H4 (cell line): ENCODE measurements around the gene CACNA1C. TPM values are rescaled to one million over a fixed set of nuclear protein-coding genes. Genes with fewer than 3 reads are reported as not detected.

Source experiments
- DNase-seq: peaks from one replicate; pipeline ENCODE4 v3.0.0-alpha.2; 2015; ENCODE audit warnings: low spot score
- total RNA-seq: library from RNA; depleted of rRNA; stranded (reverse); fragments of >200 nt; shearing (Covaris generic); gene quantifications from 2 replicates; pipeline ENCODE4 v1.2.3, GENCODE V29; 2014

Gene CACNA1C
- total RNA-seq, 1 experiment from 2014 or later = 1.5 TPM

GRCh38 chr12:2520722-2521246 lies 468.0 kb downstream of the CACNA1C start:
- no peak for DNase-seq

GRCh38 chr12:2523317-2523716 lies 470.5 kb downstream of the CACNA1C start:
- DNase-seq = no peak

- no peak for DNase-seq
Measured at GRCh38 chr12:2523844-2524243, 471.1 kb downstream of the CACNA1C start.

GRCh38 chr12:2526371-2526770 lies 473.6 kb downstream of the CACNA1C start:
- no peak for DNase-seq

GRCh38 chr12:2528001-2528400 lies 475.2 kb downstream of the CACNA1C start:
- DNase-seq = no peak

DNA sequence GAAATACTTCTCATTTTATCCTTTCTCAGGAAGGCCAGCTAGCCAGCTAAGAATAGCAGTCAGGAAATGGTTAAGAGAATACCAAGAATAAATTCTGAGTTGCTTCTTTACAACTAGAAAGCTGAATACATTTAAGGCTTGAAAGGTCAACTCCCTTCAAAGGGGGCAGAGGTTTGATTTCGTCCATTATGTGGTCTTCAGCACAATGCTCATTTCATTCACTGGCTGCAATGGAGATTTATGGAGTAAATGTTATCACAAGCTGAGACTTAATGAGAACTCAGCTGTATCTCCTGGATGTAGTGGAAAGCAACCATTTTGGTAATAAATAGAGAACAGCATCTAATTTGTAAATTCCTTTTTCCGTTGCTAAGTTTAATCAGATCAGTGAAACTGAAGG lies 477.0 kb downstream of the CACNA1C start:
- DNase-seq = no peak

DNA sequence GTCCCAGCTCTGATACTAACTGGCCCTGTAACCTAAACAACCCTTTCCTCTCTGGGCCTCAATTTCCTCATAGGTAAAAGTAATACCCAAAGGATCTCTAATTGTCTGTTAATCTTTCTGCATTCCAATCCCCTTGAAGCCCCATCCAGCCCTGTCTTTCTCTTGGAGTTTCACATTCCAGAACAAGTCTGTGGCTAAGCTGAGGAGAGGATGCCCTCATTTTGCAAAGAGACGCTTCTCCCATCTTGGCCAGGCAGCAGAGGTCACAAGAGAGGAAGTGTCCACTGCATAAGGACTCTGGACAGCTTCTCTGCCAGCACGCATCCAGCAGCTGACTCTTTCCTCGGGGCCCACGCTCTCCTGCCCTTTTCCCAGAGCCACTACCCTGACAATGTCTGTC lies 478.6 kb downstream of the CACNA1C start:
- DNase-seq = no peak

DNA sequence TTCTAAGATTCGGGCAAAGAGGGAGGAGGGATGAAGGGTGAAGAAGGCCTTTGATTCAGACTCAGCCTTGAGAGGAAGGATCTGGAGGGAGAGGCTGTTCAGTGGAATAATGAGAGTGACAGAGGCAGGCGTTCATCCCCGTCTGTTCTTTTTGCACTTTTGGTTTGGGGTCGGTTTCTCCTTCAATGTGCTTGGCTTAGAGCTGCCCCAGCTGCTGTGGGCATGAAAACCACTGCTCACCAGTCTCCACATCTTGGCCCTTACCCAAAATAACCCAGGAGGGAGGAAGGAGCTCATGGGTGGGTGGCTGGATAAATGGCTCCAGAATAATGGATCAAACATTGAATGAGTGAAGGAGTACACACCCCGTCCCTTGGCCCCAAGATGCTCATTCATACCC lies 480.2 kb downstream of the CACNA1C start:
- DNase-seq = no peak

- no peak for DNase-seq
Measured at GRCh38 chr12:2535583-2536204, 482.9 kb downstream of the CACNA1C start.

- no peak for DNase-seq
Measured at GRCh38 chr12:2536724-2537123, 483.9 kb downstream of the CACNA1C start.

DNA sequence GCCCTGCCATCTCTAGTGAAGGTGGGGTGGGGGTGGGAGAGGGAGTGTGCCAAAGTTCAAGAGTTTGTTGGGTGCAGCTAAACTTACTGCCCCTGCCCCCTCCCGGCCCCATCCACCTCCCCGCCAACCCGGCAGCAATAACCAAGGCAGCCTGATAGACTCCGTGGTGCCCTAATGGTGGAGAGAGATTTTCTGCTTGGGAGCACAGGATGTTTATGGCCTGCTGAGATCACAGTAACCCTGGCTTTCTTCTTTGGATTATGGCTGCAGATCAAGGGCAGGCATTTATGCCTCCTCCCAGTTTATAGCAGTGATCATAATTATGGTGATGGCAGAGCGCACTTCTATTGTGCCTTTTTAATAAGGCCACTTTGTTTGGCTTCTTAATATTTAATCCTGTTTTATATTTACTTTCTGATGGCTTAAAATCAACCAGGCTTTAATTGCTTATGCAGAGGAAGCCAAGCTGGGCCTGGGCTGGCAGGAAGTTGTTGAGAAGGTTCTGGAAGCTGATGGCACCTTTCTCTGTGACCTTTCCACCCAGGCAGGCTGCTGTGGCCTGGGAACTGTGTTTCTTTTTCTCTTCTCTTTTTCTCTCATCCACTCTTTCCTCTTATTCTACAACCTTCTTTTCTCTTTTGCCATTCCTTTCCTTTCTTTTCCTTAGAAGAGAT lies 485.2 kb downstream of the CACNA1C start:
- DNase-seq = no peak

DNA sequence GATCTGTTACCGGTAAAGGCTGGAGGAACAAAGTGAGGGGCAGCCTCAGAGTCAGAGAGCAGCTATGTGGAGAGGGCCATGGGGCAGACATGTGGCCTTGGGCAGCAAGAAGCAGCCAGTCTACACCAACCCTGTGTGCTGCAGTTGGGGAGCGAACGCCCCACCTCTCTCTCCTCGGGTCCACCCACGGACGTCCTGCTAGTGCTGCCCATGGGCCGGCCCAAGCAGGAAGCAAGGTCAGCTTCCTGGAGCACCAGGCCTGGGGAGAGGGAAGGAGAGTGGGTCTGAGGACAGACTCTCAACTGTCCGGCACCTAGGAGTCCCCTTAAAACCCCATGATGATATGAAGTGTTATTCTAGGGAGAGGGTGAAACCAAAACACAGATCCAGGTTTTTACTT lies 487.2 kb downstream of the CACNA1C start:
- no peak for DNase-seq

- DNase-seq = no peak
Measured at GRCh38 chr12:2540535-2540941, 487.8 kb downstream of the CACNA1C start.

DNA sequence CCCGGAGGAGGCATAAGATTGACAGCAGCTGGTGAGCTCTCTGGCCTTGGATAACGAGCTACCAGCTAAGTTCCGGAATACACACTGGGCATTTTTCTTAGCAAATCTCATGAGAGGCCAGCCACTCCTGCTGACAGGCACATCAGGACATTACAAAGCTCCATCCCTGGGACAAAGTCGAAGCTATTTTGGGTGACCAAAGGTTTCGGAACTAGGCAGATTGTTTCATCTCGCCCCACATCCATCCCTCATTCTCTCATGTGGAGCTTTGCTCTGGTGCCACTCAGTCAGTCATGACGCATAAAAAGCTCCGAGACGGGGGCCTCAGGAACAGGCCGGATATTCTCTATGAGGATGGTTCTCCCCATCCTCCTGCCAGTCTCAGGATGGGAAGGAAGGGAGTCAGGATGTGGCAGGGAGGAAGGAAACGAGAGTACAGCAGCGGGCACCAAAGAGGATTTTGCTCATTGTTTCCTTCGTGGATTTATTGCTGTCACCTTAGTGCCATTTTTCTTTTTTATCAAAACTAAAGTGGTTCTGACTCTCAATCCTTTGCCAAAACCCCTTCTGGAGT lies 488.9 kb downstream of the CACNA1C start:
- no peak for DNase-seq

DNA sequence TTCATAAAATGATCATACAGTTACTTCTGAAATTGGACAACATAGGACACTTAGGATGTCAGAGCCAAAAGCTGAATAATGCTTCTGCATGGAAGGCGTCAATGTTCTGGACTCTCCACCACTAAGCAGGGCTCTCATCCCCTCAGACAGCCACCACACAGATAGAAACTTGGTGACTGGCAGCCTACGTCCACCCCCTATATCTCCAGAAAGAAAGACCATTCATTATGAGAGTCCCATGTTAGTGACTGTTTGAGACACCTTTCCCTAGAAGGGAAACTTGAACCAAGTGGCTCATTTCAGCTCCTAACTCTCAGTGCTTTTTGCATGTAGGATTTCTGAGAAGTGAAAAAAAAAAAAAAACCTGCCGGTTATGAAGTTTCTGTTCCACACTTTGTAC lies 491.0 kb downstream of the CACNA1C start:
- no peak for DNase-seq

GRCh38 chr12:2544230-2544629 lies 491.4 kb downstream of the CACNA1C start:
- no peak for DNase-seq

GRCh38 chr12:2547273-2548044 lies 494.7 kb downstream of the CACNA1C start:
- DNase-seq = no peak

DNA sequence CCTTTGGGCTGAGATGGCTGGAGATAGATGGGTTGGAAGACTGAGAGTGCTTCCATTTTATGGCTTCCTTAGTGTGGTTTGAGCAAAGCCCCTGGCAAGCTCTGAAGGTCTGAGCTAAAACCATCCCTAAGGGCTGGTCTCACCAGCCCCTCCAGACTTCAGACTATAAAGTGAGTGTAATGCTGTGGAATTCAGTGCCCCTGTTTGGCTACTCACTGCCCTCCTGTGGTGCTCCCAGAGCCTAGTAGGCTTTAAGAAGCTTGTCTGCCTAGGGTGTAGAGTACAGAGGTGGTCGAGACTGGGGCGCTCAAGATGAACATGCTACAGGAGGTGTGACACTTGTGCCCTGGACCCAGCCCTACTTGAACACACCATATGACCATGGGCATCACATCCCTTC lies 495.3 kb downstream of the CACNA1C start:
- no peak for DNase-seq

GRCh38 chr12:2550561-2551411 lies 498.0 kb downstream of the CACNA1C start:
- DNase-seq = no peak

- no peak for DNase-seq
Measured at GRCh38 chr12:2551412-2551900, 498.7 kb downstream of the CACNA1C start.
